ENCODE measurements around the gene EPB41L2.
A peak's percentile ranks its signal among the peaks of the same experiment; 100 is the strongest.

EPB41L2 gene

GRCh38 chr6:130847001-130847910 is 215.8 kb downstream of the EPB41L2 start:
- H3K79me2 ChIP-seq = no peaks in the 10 kb centered on the region
- no peak overlapping the region for H3K4me3 ChIP-seq (ENCODE audit: low read depth, low read length)
- H3K27me3 ChIP-seq (ENCODE audit: control insufficient read depth, insufficient read depth, low read length) = no peaks in the 10 kb centered on the region
- no peak for TF ChIP-seq CTCF (IDR thresholded peaks at IDR 0.05)
- no peaks in the 10 kb centered on the region for H3K4me1 ChIP-seq
- H3K27ac ChIP-seq = no peak overlapping the region
- no peaks in the 10 kb centered on the region for H3K9me3 ChIP-seq (ENCODE audit: control insufficient read depth, low read length)
- H3K4me2 ChIP-seq (ENCODE audit: low read length) = no peak overlapping the region
- no peak overlapping the region for H3K9ac ChIP-seq
- no peak overlapping the region for H2AFZ ChIP-seq
- H3K36me3 ChIP-seq (ENCODE audit: control insufficient read depth, insufficient read depth, low read length) = no peaks in the 10 kb centered on the region

- Histone ChIP-seq H3K9ac (no peak overlapping the region), H3K4me2 (ENCODE audit: low read length) (no peak overlapping the region), H3K27me3 (ENCODE audit: control insufficient read depth, insufficient read depth, low read length) (no peaks in the 10 kb centered on the region), H3K27ac (no peak overlapping the region), H3K36me3 (ENCODE audit: control insufficient read depth, insufficient read depth, low read length) (no peaks in the 10 kb centered on the region), H2AFZ (no peak overlapping the region), H3K9me3 (ENCODE audit: control insufficient read depth, low read length) (no peaks in the 10 kb centered on the region), H3K4me3 (ENCODE audit: low read depth, low read length) (no peak overlapping the region), H3K79me2 (no peaks in the 10 kb centered on the region), H3K4me1 (no peaks in the 10 kb centered on the region)
- TF ChIP-seq CTCF (IDR thresholded peaks at IDR 0.05) = no peak
Observed at GRCh38 chr6:130846501-130846900, 216.5 kb downstream of the EPB41L2 start.

DNA sequence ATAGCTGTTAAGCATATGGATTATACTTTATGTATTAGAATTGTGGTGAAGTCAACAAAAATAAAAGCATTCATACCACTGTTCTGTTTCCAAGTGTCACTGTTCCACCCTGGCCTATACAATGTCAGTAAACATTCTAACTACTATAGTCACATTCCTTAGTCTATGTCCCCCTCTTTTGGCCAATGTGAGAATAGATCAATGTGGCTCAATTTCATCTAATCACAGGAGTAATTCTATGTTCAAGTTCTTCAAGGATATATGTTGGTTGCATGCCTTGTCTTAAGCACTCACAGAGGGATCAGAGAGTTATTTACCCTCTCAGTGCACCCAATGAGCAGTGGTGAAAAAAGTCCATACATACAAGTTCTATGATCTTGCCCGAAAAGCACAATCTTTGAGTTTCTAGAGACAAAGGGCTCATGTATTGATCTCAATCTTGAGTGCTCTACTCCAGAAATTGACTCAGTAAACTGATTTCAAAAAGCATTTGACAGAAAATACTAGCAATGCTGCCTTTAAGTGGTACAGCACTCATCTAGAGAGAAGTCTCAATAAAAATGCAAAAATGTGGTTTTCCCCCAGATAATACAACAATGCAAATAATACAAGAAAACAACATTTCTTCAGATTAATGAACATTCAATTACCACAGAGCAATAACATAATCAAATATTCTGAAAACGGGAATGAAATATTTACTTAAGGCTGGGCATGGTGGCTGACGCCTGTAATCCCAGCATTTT is 219.3 kb downstream of the EPB41L2 start:
- H3K4me2 ChIP-seq (ENCODE audit: low read length) = no peak overlapping the region
- H3K36me3 ChIP-seq (ENCODE audit: control insufficient read depth, insufficient read depth, low read length) = no peaks in the 10 kb centered on the region

DNA sequence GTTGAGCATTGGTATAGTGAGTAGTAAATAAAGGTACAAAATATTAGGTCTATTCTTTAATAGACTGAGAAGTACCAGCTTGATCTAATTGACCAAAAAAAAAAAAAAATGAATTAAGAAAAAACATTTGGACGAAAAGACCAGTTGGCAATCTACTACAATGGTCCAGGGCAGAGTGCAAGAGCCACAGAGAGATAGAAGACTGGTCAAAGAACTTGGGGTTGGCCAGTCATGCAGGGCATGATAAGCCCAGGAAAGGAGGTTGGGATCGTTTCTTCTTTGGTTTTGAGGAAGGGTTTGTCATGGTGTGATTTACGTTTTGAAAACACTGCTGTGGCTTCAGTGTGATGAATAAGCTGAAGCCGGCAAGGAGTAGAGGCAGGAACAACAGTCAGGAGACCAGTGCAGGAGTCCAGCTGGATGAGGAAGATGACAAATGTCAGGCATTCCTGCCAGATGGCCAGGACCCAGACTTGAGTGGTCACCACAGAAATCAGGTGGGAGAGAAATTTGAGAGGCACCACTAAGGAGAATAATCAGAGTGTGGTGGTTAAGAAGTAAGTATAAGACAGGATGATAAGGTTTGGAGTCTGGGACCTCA is 221.8 kb downstream of the EPB41L2 start:
- Histone ChIP-seq H3K27ac (no peak overlapping the region), H3K4me1 (no peaks in the 10 kb centered on the region), H3K9ac (no peak overlapping the region), H2AFZ (no peak overlapping the region), H3K4me2 (ENCODE audit: low read length) (no peak overlapping the region), H3K36me3 (ENCODE audit: control insufficient read depth, insufficient read depth, low read length) (no peaks in the 10 kb centered on the region), H3K4me3 (ENCODE audit: low read depth, low read length) (no peak overlapping the region), H3K79me2 (no peaks in the 10 kb centered on the region), H3K9me3 (ENCODE audit: control insufficient read depth, low read length) (no peaks in the 10 kb centered on the region), H3K27me3 (ENCODE audit: control insufficient read depth, insufficient read depth, low read length) (no peaks in the 10 kb centered on the region)
- no peak for TF ChIP-seq CTCF (IDR thresholded peaks at IDR 0.05)

More for the DNA sequence above, 219.3 kb downstream of the EPB41L2 start:
- TF ChIP-seq CTCF (IDR thresholded peaks at IDR 0.05) = peak; percentile 21
- H3K27me3 ChIP-seq (ENCODE audit: control insufficient read depth, insufficient read depth, low read length) = no peaks in the 10 kb centered on the region
- H3K27ac ChIP-seq = no peak overlapping the region
- no peaks in the 10 kb centered on the region for H3K79me2 ChIP-seq
- H3K9ac ChIP-seq = no peak overlapping the region
- no peak overlapping the region for H3K4me3 ChIP-seq (ENCODE audit: low read depth, low read length)
- H3K4me1 ChIP-seq = no peaks in the 10 kb centered on the region
- H3K9me3 ChIP-seq (ENCODE audit: control insufficient read depth, low read length) = no peaks in the 10 kb centered on the region
- H2AFZ ChIP-seq = no peak overlapping the region
